Hindlimb muscle (tissue), 1 donor: Measurements from ENCODE around the gene WNT3. TPM values are rescaled to one million over a fixed set of nuclear protein-coding genes. Genes with fewer than 3 reads are reported as not detected.

Source experiments
- DNase-seq: peaks from one replicate; pipeline ENCODE4 v3.0.0-alpha.2; 2013
- polyA plus RNA-seq: library from polyadenylated mRNA; unstranded; fragments of 120-200 nt; gene quantifications from one replicate; pipeline ENCODE4 v1.2.1, GENCODE V29; 2013; ENCODE audit not compliant: insufficient read length

Gene WNT3
- polyA plus RNA-seq, 1 donor = 2.7 TPM

DNA sequence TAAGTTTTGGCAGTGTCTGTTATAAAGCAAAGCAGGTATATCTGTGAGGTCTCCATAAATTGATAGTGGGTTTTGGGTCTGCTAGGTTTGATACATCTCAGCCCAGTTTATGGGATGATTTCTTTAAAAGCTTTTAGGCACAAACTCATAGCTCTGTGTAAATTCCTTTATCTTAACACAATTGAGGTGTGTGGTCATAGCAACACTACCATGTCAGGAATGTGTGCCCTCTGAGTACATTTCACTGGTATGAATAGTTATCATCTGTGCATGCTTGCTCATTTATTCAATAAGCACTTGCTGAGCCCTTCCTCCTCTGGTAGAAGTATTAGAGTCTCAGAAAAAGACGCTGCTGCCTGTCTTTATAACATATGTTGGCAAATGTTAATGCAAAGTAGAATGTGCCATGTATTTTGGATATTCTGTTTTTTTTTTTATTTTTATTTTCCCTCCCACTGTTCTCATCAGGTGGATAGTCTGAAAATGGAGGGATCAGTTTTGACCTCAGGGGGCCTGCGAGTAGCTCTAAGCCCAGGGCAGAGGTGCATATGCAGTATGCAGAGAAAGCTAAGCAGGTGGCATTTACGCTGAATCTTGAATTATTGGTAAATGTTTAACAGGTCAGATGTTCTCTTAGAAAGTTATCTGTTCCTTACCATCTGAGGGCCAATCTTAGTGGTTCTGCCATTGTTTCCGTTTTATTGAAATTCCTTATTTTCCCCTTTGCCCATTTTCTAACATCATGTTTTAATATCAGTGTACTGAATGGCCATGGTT, 90.7 kb downstream of the WNT3 start:
- no peak for DNase-seq

DNA sequence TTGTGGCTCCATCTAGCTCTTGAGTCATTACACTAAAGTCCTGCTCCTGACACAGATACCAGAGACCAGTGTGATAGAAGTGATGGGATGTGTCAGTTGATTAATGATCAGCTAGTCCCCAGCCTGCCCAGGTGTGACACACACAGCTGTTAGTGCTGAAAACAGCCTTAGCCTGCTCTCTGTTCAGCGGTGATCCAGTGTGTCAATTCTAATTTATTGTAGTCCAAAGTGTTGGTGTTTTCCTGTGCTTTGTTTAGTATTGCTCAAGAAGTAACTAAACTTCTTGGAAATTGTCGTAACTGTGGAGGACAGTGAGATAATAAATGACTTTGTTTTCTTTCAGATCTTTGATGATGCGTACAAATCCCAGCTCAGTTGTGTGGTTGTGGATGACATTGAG, 92.3 kb downstream of the WNT3 start:
- DNase-seq = no peak

DNA sequence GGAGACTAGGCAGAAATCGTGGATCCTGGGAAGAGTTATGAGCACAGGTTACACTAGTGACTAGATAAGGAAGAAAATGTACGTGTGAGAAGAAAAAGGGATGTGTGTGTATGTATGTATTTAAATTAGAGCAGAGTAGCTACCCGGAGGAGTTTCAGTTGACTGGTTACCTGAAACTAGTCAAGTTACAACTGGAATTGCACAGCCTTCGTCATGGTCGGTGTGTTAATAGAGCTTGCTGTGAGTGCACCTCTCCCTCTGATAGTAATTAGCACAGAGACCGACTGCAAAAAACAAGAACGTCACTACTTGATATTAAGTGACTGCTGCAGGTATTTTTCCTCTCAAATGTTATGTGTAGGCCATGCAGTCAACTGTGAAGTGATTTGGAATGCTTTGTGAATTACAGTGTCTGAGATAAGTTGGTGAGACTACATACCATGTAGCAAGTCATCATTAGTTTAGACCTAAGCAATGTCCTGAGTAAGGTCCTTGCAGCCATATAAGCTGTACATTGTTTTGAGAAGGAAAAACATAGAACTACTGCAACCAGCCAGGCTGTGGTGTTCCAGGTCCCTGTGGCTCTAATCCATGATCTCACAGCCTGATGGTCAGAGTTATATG, 95.7 kb downstream of the WNT3 start:
- DNase-seq = no peak

DNA sequence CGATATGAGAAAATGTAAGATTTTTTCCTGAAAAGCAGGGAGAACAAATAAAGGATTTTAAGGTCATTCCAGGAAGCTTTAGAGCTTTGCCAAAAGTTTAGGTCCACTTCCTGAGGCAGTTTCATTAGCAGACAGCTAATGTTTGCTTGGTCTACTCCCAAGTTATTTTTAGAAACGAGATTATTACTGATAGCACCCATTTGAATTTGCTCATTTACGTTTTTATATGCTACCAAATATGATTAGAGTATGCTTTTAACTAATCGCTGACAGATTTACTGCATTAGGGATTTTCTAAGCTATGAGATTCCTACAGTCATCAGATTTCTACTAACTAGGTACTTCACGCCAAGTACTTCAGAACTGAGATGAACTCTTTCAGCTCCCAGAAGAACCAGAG, 98.1 kb downstream of the WNT3 start:
- no peak for DNase-seq

DNA sequence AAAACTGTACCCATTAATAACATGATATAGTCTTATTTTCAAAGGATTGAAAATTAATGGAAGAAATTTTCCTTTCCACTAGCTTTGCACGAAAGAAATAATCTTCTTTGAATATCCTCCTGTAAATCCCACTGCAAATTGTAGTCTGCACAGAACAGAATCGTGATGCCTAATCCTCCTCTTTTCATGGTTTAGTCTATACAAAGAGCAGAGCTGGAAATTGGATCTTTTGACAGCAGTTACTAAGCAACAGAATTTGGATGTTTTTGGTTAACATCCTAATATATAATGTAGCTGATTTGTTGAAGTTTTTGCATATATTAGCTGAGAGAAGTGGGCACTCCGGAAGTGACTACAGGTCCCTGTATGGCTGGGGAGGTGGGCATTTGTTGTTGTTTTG, 98.6 kb downstream of the WNT3 start:
- DNase-seq = no peak

DNA sequence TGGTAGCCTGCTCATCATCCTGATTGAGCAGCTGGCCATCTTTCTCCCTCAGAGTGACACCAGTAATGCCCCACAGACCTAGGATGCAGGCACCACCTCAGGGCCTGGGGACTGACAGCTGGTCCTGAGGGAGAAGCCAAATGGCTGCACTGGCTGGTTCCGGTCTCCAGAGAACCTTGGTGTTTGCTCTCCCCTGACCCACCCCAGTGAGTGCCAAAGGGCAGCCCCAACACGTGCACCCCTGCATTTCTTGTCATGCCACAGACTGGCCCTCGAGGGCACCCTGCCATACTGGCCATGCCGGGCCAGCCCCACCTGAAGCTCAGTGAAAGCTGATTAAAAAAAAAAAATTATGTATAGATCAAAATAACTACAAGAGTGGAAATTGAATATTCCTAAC, 100.5 kb downstream of the WNT3 start:
- no peak for DNase-seq

Other genes starting within 250 kb of the WNT3 start
- gene ARL17A, start 239.0 kb downstream of the WNT3 start, polyA plus RNA-seq = 27.4 TPM
- gene NSF, start 228.0 kb downstream of the WNT3 start, polyA plus RNA-seq = 17.3 TPM
- 0.08 TPM for gene WNT9B, start 32.9 kb upstream of the WNT3 start, polyA plus RNA-seq
- gene GOSR2, start 104.5 kb upstream of the WNT3 start, polyA plus RNA-seq = 29.4 TPM
- 0.36 TPM for gene RPRML, start 160.6 kb upstream of the WNT3 start, polyA plus RNA-seq